Keratinocyte (primary cell): ENCODE results near the gene CLCNKB. TPM values are rescaled to one million over a fixed set of nuclear protein-coding genes. Genes with fewer than 3 reads are reported as not detected.
"Not testable (repeated sequence)": the region's sequence is repeated elsewhere in the genome, so short reads cannot be mapped to it uniquely, and the experiment has no call there.

Experiments used
- DNase-seq: peaks from one replicate; pipeline ENCODE4 v3.0.0-alpha.2; 2011; ENCODE audit warnings: low read depth, missing footprints, low spot score
- FAIRE-seq: peaks from 2 replicates; lab custom pipeline; 2011; peaks lifted over from hg19 to GRCh38; lab: Jason Lieb, UNC
- H2AFZ ChIP-seq: 2 replicates; pipeline ENCODE4 v1.6.0; 2012; ENCODE audit warnings: low read length, control low read depth, inconsistent platforms; ENCODE audit not compliant: control insufficient read depth
- H3K27ac ChIP-seq: 2 replicates; pipeline ENCODE4 v1.5.1; 2011; ENCODE audit warnings: low read length; ENCODE audit not compliant: control insufficient read depth, insufficient read depth
- H3K27me3 ChIP-seq: 3 replicates; pipeline ENCODE4 v1.6.0; 2011; ENCODE audit warnings: low read length; ENCODE audit not compliant: control insufficient read depth, insufficient read depth; ENCODE audit errors: extremely low read depth
- H3K36me3 ChIP-seq, 2 experiments: 2 replicates in 1 of 2; 3 replicates in 1 of 2; pipeline ENCODE4 v1.5.1; 2011; ENCODE audit warnings: low read length in 2 of 2, mild to moderate bottlenecking in 1 of 2; ENCODE audit not compliant: control insufficient read depth in 2 of 2, insufficient read depth in 2 of 2; ENCODE audit errors: extremely low read depth in 1 of 2
- H3K4me1 ChIP-seq: 3 replicates; pipeline ENCODE4 v1.5.1; 2011; ENCODE audit warnings: low read length; ENCODE audit not compliant: control insufficient read depth, insufficient read depth; ENCODE audit errors: extremely low read depth
- H3K4me2 ChIP-seq: 3 replicates; pipeline ENCODE4 v1.6.0; 2011; ENCODE audit warnings: low read depth, low read length; ENCODE audit not compliant: control insufficient read depth, insufficient read depth; ENCODE audit errors: extremely low read depth
- H3K4me3 ChIP-seq, 3 experiments: fragments of 200-600 bp in 1 of 3; sonication (generic) in 1 of 3; 2 replicates in 2 of 3; 3 replicates in 1 of 3; pipeline ENCODE4 v1.5.1; 2011 to 2016; ENCODE audit warnings: low read length in 3 of 3, mild to moderate bottlenecking in 3 of 3, control low read depth in 2 of 3, inconsistent platforms in 1 of 3, low read depth in 1 of 3, mixed read lengths in 1 of 3, mixed run types in 1 of 3, moderate library complexity in 1 of 3; ENCODE audit not compliant: control insufficient read depth in 2 of 3, insufficient read depth in 2 of 3; ENCODE audit errors: extremely low read depth in 1 of 3
- H3K79me2 ChIP-seq: 2 replicates; pipeline ENCODE4 v1.6.0; 2012; ENCODE audit warnings: low read length; ENCODE audit not compliant: control insufficient read depth, insufficient read depth
- H3K9ac ChIP-seq: 3 replicates; pipeline ENCODE4 v1.6.0; 2011; ENCODE audit warnings: low read length; ENCODE audit not compliant: control insufficient read depth, insufficient read depth; ENCODE audit errors: extremely low read depth
- H3K9me1 ChIP-seq: 3 replicates; pipeline ENCODE4 v1.6.0; 2011; ENCODE audit warnings: low read length; ENCODE audit not compliant: control insufficient read depth, insufficient read depth; ENCODE audit errors: extremely low read depth
- H3K9me3 ChIP-seq: 2 replicates; pipeline ENCODE4 v1.5.1; 2012; ENCODE audit warnings: low read depth, low read length; ENCODE audit not compliant: control insufficient read depth
- H4K20me1 ChIP-seq: 3 replicates; pipeline ENCODE4 v1.6.0; 2011; ENCODE audit warnings: low read length; ENCODE audit not compliant: control insufficient read depth, insufficient read depth; ENCODE audit errors: extremely low read depth
- CTCF ChIP-seq, 3 experiments: IDR thresholded peaks in 1 of 3; conservative IDR thresholded peaks in 1 of 3; optimal IDR thresholded peaks in 1 of 3; 2 replicates in 2 of 3; 3 replicates in 1 of 3; pipeline versions ENCODE3 to v1.5.1; 2011; ENCODE audit warnings: low read length in 3 of 3, mild to moderate bottlenecking in 3 of 3, moderate library complexity in 2 of 3, control low read depth in 1 of 3, inconsistent platforms in 1 of 3; ENCODE audit not compliant: insufficient read depth in 2 of 3; ENCODE audit errors: extremely low read depth in 1 of 3
- EZH2 ChIP-seq: IDR thresholded peaks from one replicate; pipeline ENCODE4 v1.6.1; 2012; ENCODE audit warnings: inconsistent platforms, mild to moderate bottlenecking, low read length, moderate library complexity
- dilution Hi-C: fragments of 300-500 bp; cut with MboI; formaldehyde crosslinking; loops from one replicate; pipeline ENCODE4 v1.7.0; 2020; ENCODE audit warnings: low sequenced_read_pairs; ENCODE audit not compliant: extremely low pct_ligation_motif_present
- polyA plus RNA-seq, 5 experiments: library from polyadenylated mRNA; depleted of rRNA in 3 of 5; stranded (reverse) in 3 of 5; stranded (forward) in 1 of 5; unstranded in 1 of 5; fragments of >200 nt; gene quantifications; 1 replicate in 1 of 5; 2 replicates in 3 of 5; 3 replicates in 1 of 5; pipeline versions ENCODE4 v1.2.1 to v1.2.3, GENCODE V29; 2011 to 2012; ENCODE audit warnings: missing spikeins in 2 of 5, low read depth in 1 of 5, low replicate concordance in 1 of 5

CLCNKB gene
- polyA plus RNA-seq, 1 donor (not counting 4 experiments of a cell fraction or from before 2014, with no cell fraction given): not detected

GRCh38 chr1:16032388-16033102, 11.0 kb upstream of the CLCNKB start:
- H3K4me1 ChIP-seq: no peaks in the 10 kb centered on the region
- dilution Hi-C loops: no loop called here
- H3K27ac ChIP-seq: no peak overlapping the region
- H3K9me3 ChIP-seq: no peaks in the 10 kb centered on the region
- no peaks in the 10 kb centered on the region for H3K36me3 ChIP-seq
- no peaks in the 10 kb centered on the region for H3K79me2 ChIP-seq
- H3K9ac ChIP-seq: no peak overlapping the region
- peaks cover 6% of the 10 kb centered on the region for H3K27me3 ChIP-seq
- no peak overlapping the region for H3K4me3 ChIP-seq
- peak; percentile 57 for DNase-seq
- no peaks in the 10 kb centered on the region for H3K9me1 ChIP-seq
- FAIRE-seq: peak; percentile 51
- H3K4me2 ChIP-seq: no peak overlapping the region
- no peak for TF ChIP-seq EZH2
- peak; percentile 79 to 93 (median 85) for TF ChIP-seq CTCF (optimal IDR thresholded peaks at IDR 0.05 in 1 of 3, IDR thresholded peaks at IDR 0.05 in 1 of 3, conservative IDR thresholded peaks at IDR 0.05 in 1 of 3; ENCODE audit: extremely low read depth in 1 of 3, insufficient read depth in 2 of 3, low read length in 3 of 3)
- no peaks in the 10 kb centered on the region for H4K20me1 ChIP-seq
- H2AFZ ChIP-seq: peak overlapping the region; percentile 30

DNA sequence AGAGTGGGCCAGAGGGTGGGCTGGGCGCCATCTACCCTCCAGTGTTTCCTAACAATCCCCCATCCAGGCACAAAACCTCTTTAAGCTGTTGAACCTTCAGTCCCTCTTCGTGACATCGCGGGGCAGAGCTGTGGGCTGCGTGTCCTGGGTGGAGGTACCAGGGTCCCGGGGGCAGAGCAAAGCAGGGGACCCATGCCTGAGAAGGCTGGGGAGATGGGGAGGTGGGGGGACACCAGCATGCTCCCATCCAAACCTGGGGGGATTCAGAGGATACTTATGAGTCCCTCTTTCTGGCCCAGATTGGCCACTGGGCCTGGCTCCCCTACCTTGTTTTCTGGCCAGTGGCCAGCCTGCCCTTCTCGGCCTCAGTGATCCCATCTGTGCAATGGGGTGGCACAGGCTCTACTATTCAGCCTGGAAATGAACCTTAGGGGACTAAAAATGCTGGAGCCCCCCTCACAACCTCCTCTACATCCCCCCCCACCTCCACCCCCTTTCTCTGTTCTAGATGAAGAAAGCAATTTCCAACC, 10.4 kb upstream of the CLCNKB start:
- H3K9me1 ChIP-seq, H4K20me1 ChIP-seq, H3K79me2 ChIP-seq, H3K27ac ChIP-seq, H3K9ac ChIP-seq, H2AFZ ChIP-seq, DNase-seq, dilution Hi-C loops, H3K9me3 ChIP-seq, H3K36me3 ChIP-seq, H3K4me2 ChIP-seq, FAIRE-seq, H3K4me1 ChIP-seq, H3K4me3 ChIP-seq, H3K27me3 ChIP-seq: not testable (repeated sequence)

GRCh38 chr1:16036461-16036860, 7.1 kb upstream of the CLCNKB start:
- H3K36me3 ChIP-seq, H2AFZ ChIP-seq, H3K27ac ChIP-seq, H3K9ac ChIP-seq, H3K79me2 ChIP-seq, H3K9me3 ChIP-seq, H3K4me3 ChIP-seq, H3K9me1 ChIP-seq, H3K4me1 ChIP-seq, H3K4me2 ChIP-seq, H4K20me1 ChIP-seq, dilution Hi-C loops, H3K27me3 ChIP-seq, DNase-seq, FAIRE-seq: not testable (repeated sequence)
